GM13977 (cell line): ENCODE results near the gene DHX15.

Experiments
- DNase-seq: peaks from one replicate; pipeline ENCODE4 v3.0.0; 2012; ENCODE audit warnings: low spot score
- CTCF ChIP-seq: IDR thresholded peaks from 2 replicates; pipeline ENCODE4 v1.5.1; 2012; ENCODE audit warnings: mild to moderate bottlenecking, control low read depth; ENCODE audit not compliant: insufficient read depth; ENCODE audit errors: extremely low read depth, missing control alignments
- in situ Hi-C: fragments of 300-500 bp; cut with MboI; formaldehyde crosslinking; loops from one replicate; pipeline ENCODE4 v1.12.0; 2022; ENCODE audit warnings: low sequenced_read_pairs, low pct_unique_long_range_greater_than_20kb, mixed read lengths, inconsistent platforms; ENCODE audit not compliant: unreplicated experiment

The DHX15 gene

GRCh38 chr4:24615977-24616376 is 31.6 kb upstream of the DHX15 start:
- no peak for DNase-seq
- TF ChIP-seq CTCF: no peak
- in situ Hi-C loops: loop anchor here (25.0 kb wide), 1 partner anchor 104 kb away; no protein-coding TSS in a partner anchor

- in situ Hi-C loops: loop anchor here (25.0 kb wide), 1 partner anchor 103 kb away; no protein-coding TSS in a partner anchor
- DNase-seq: no peak
- TF ChIP-seq CTCF: no peak
These were observed 30.5 kb upstream of the DHX15 start for GRCh38 chr4:24614881-24615280.

GRCh38 chr4:24613502-24613901 is 29.1 kb upstream of the DHX15 start:
- DNase-seq: no peak
- no peak for TF ChIP-seq CTCF
- in situ Hi-C loops: loop anchor here (25.0 kb wide), 1 partner anchor 101 kb away; no protein-coding TSS in a partner anchor

GRCh38 chr4:24611575-24611974 is 27.2 kb upstream of the DHX15 start:
- TF ChIP-seq CTCF: no peak
- DNase-seq: no peak
- in situ Hi-C loops: loop anchor here (25.0 kb wide), 1 partner anchor 99 kb away; no protein-coding TSS in a partner anchor

GRCh38 chr4:24607334-24607733 is 23.0 kb upstream of the DHX15 start:
- no peak for TF ChIP-seq CTCF
- in situ Hi-C loops: loop anchor here (25.0 kb wide), 1 partner anchor 95 kb away; no protein-coding TSS in a partner anchor
- no peak for DNase-seq

- no peak for TF ChIP-seq CTCF
- in situ Hi-C loops: loop anchor here (25.0 kb wide), 1 partner anchor 93 kb away; no protein-coding TSS in a partner anchor
- no peak for DNase-seq
These were observed 20.9 kb upstream of the DHX15 start for GRCh38 chr4:24605216-24605615.

- no peak for TF ChIP-seq CTCF
- in situ Hi-C loops: loop anchor here (25.0 kb wide), 1 partner anchor 92 kb away; no protein-coding TSS in a partner anchor
- DNase-seq: no peak
These were observed 20.3 kb upstream of the DHX15 start for GRCh38 chr4:24604558-24605214.
